ENCODE results near the gene PKP4.

- no peak; the same call in 1 of the 2 replicates for TF ChIP-seq CTCF (IDR thresholded peaks at IDR 0.05; ENCODE audit: low read length)
- TF ChIP-seq EZH2 (IDR thresholded peaks at IDR 0.05; ENCODE audit: borderline replicate concordance, low read length): no peak
These were observed 4.0 kb downstream of the PKP4 start for GRCh38 chr2:158460632-158461297.
